Measurements from ENCODE around the gene TEC. TPM values are rescaled to one million over a fixed set of nuclear protein-coding genes. Genes with fewer than 3 reads are reported as not detected.

The TEC gene
- total RNA-seq, 2 donors from 2014 or later = 4.5 to 12.8 TPM

- no peaks in the 10 kb centered on the region for H3K36me3 ChIP-seq
- DNase-seq (ENCODE audit: low spot score) (no peak), ATAC-seq (ENCODE audit: insufficient number of reproducible peaks, low FRiP score, low read depth) (no peak)
- TF ChIP-seq CTCF (IDR thresholded peaks at IDR 0.05) = no peak
- no peak overlapping the region for H3K27ac ChIP-seq
- H3K4me3 ChIP-seq = no peak overlapping the region
- no peaks in the 10 kb centered on the region for H3K27me3 ChIP-seq (replicated peaks; ENCODE audit: insufficient read depth)
- H3K4me1 ChIP-seq (ENCODE audit: control insufficient read depth in 1 of 2, low read depth in 2 of 2) = peaks cover 4 to 9% of the 10 kb centered on the region in 2 donors
- no peaks in the 10 kb centered on the region for H3K9me3 ChIP-seq
These were observed 146.9 kb downstream of the TEC start for GRCh38 chr4:48122756-48123155.

- Histone ChIP-seq H3K4me3 (no peak overlapping the region), H3K27ac (no peak overlapping the region), H3K36me3 (no peaks in the 10 kb centered on the region), H3K9me3 (no peaks in the 10 kb centered on the region), H3K27me3 (replicated peaks; ENCODE audit: insufficient read depth) (no peaks in the 10 kb centered on the region), H3K4me1 (ENCODE audit: control insufficient read depth in 1 of 2, low read depth in 2 of 2) (no peaks in the 10 kb centered on the region)
- DNase-seq (ENCODE audit: low spot score) (no peak), ATAC-seq (ENCODE audit: insufficient number of reproducible peaks, low FRiP score, low read depth) (no peak)
- TF ChIP-seq CTCF (IDR thresholded peaks at IDR 0.05) = no peak
These were observed 148.5 kb downstream of the TEC start for GRCh38 chr4:48121180-48121579.

- Histone ChIP-seq H3K4me3 (no peak overlapping the region), H3K36me3 (no peaks in the 10 kb centered on the region), H3K27ac (no peak overlapping the region), H3K27me3 (replicated peaks; ENCODE audit: insufficient read depth) (no peaks in the 10 kb centered on the region), H3K9me3 (no peaks in the 10 kb centered on the region), H3K4me1 (ENCODE audit: control insufficient read depth in 1 of 2, low read depth in 2 of 2) (no peaks in the 10 kb centered on the region)
- no peak for ATAC-seq (ENCODE audit: insufficient number of reproducible peaks, low FRiP score, low read depth)
- TF ChIP-seq CTCF (IDR thresholded peaks at IDR 0.05) = no peak
- DNase-seq (ENCODE audit: low spot score) = no peak
These were observed 149.5 kb downstream of the TEC start for GRCh38 chr4:48120132-48120531.

- DNase-seq (ENCODE audit: low spot score) = no peak
- Histone ChIP-seq H3K9me3 (no peaks in the 10 kb centered on the region), H3K27me3 (replicated peaks; ENCODE audit: insufficient read depth) (no peaks in the 10 kb centered on the region), H3K4me1 (ENCODE audit: control insufficient read depth in 1 of 2, low read depth in 2 of 2) (no peaks in the 10 kb centered on the region), H3K27ac (no peak overlapping the region), H3K4me3 (no peak overlapping the region), H3K36me3 (no peaks in the 10 kb centered on the region)
- no peak for ATAC-seq (ENCODE audit: insufficient number of reproducible peaks, low FRiP score, low read depth)
- TF ChIP-seq CTCF (IDR thresholded peaks at IDR 0.05) = no peak
These were observed 150.0 kb downstream of the TEC start for GRCh38 chr4:48119646-48120045.

GRCh38 chr4:48118081-48118480 lies 151.6 kb downstream of the TEC start:
- Histone ChIP-seq H3K27ac (no peak overlapping the region), H3K36me3 (no peaks in the 10 kb centered on the region), H3K4me1 (ENCODE audit: control insufficient read depth in 1 of 2, low read depth in 2 of 2) (no peaks in the 10 kb centered on the region), H3K27me3 (replicated peaks; ENCODE audit: insufficient read depth) (no peaks in the 10 kb centered on the region), H3K4me3 (no peak overlapping the region), H3K9me3 (no peaks in the 10 kb centered on the region)
- DNase-seq (ENCODE audit: low spot score) (no peak), ATAC-seq (ENCODE audit: insufficient number of reproducible peaks, low FRiP score, low read depth) (no peak)
- TF ChIP-seq CTCF (IDR thresholded peaks at IDR 0.05) = no peak

Data from thoracic aorta (tissue), 2 donors.